ENCODE data around the gene PGM5.

The PGM5 gene

DNA sequence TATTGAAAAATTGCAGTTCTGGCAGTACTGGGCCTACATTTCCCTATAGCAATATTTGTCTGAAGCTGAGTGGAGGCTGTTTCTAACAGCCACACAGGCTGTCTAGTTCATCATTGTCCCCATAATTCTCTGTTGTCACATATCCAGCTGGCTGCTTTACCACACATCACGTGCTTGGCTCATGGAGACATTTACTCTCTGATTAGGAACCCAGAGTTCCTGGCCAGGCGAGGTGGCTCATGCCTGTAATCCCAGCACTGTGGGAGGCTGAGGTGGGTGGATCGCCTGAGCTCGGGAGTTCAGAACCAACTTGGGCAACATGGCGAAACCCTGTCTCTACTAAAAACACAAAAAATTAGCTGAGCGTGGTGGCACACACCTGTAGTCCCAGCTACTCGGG lies 81.4 kb downstream of the PGM5 start:
- DNase-seq (ENCODE audit: low read depth): no peak

DNA sequence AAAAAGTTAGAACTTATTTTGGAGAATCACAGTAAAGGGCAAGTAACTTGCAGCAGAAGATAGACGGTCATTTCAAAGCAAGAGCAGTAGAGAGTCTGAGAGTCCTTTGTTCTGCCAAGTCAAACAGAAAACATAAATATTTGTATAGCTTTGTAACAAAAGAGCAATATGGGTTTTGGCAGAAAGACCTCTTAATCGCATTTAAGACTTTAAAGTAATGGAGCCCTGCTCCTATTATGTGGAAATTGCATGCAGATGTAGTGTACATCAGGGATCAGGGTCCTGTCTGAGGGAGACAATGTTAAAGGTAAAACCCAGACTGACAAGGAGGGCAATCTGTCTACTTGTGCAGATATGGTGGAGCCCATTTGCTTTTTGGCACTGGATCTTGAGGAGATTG lies 87.2 kb downstream of the PGM5 start:
- DNase-seq (ENCODE audit: low read depth): no peak

DNA sequence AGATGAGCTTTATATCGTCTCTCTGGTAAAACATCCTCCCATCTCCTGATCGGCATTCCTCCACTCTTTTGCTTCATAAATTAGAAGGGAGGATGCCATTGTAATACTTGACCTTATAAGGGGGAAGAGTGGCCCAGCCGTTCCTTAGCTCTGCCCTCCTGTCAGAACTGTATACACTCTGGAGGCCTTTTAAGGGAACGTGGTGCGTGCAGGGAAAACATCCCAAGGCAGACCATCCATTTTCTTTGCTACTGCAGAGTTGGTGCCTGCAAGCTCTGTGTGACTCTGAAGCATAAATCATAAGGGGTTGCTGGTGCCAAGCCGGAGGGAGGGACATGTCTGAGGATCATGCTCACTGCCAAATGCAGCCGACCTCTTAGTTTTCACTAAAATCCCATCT lies 90.4 kb downstream of the PGM5 start:
- DNase-seq (ENCODE audit: low read depth): no peak

- no peak for DNase-seq (ENCODE audit: low read depth)
These were observed 91.2 kb downstream of the PGM5 start for GRCh38 chr9:68447611-68448010.

- no peak for DNase-seq (ENCODE audit: low read depth)
These were observed 98.3 kb downstream of the PGM5 start for GRCh38 chr9:68454579-68455334.

DNA sequence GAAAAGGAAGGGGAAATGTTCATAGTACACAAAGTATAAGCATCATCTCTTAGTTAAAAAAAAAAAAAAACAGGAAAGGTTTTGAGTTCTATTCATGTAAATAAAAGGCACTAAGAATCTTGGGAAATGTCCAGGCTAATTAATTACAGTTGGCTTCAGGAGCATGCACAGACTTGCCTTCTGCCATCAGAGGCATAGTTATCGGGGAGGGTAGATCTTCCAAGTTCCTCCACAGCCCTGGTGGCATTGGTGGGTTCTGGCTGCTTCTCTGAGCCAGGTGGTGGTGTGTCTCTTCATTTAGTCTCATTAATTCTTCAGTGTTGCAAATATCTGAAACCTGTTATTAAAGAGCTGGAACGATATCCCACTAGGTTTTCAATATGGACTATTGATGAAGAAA lies 99.0 kb downstream of the PGM5 start:
- no peak for DNase-seq (ENCODE audit: low read depth)

DNA sequence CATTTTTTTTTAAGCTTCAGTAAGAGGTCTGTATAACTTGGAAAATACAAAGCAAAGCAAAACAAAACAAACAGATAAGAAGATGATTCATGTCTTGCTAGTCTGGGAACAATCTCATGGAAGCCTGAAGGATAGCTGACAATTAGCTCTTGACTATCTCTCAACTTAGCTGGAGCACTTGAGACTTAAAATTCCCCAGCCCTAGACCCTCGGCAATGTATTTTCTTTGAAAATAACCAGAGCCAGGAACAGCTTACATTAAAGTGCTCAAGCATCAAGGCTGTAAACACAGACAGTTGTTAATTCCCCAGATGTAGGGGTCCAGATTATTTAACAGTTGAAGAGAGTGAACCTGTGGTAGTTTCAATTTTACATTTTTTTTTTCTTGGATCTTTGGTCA lies 101.4 kb downstream of the PGM5 start:
- DNase-seq (ENCODE audit: low read depth): no peak

GRCh38 chr9:68458918-68459317 lies 102.5 kb downstream of the PGM5 start:
- no peak for DNase-seq (ENCODE audit: low read depth)

GRCh38 chr9:68462105-68462775 lies 105.8 kb downstream of the PGM5 start:
- no peak for DNase-seq (ENCODE audit: low read depth)

DNA sequence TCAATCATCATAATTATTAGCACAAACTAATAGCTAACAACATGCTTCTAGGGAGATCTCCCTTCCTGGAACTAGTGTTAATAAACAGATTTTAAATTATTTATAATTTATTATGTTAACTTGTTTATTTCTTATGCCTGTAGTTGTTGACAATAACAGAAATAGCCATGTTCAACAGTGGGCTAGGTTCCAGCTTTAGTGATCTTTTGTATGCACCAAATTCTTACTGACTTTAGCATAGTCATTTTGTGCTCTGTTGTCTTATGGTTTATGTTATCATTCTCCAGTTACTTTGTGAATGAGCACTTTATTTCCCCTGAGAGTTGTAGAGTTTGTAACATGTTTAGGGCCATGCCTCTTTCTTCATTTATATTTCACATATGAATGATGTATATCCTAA lies 113.7 kb downstream of the PGM5 start:
- DNase-seq (ENCODE audit: low read depth): no peak

DNA sequence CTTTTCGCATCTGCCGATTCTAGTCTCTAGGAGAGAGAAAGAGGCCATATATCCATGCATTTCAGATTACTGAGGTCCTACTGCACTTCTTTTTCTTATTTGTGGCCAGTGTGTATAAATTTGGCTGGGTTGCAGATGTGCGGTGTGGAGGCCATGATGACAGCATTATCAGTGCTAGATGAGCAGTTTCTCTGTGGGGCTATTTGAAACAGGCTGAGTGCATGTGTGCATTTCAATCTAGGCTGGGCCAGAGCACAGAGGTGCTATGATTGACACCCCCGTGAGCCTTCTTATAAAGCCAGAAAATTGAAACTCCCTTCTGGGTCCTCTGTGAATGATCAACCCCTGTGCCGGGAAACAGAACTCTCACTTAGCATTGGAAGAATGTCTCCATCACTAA lies 114.2 kb downstream of the PGM5 start:
- no peak for DNase-seq (ENCODE audit: low read depth)

GRCh38 chr9:68472119-68472518 lies 115.7 kb downstream of the PGM5 start:
- DNase-seq (ENCODE audit: low read depth): no peak

GRCh38 chr9:68473790-68474189 lies 117.4 kb downstream of the PGM5 start:
- no peak for DNase-seq (ENCODE audit: low read depth)

GRCh38 chr9:68476422-68476821 lies 120.0 kb downstream of the PGM5 start:
- no peak for DNase-seq (ENCODE audit: low read depth)

DNA sequence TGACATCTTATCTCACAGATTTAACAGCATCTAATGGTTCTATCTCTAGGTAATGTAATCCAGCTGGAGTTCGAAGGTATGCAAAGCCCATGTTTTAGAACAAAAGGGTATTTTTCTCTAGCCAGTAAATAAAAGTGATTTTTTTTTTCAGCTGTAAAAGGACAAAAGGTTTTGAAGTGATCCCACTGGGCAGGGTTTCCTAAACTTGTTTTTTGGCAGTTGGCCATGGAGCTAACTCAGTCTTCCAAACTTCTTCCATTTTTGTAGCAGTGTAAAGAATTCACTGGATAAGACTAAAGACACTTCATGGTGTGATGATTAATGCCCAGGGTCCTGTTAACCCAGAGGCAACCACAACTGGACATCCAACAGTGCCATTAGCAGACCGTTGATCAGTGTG lies 120.4 kb downstream of the PGM5 start:
- no peak for DNase-seq (ENCODE audit: low read depth)

DNA sequence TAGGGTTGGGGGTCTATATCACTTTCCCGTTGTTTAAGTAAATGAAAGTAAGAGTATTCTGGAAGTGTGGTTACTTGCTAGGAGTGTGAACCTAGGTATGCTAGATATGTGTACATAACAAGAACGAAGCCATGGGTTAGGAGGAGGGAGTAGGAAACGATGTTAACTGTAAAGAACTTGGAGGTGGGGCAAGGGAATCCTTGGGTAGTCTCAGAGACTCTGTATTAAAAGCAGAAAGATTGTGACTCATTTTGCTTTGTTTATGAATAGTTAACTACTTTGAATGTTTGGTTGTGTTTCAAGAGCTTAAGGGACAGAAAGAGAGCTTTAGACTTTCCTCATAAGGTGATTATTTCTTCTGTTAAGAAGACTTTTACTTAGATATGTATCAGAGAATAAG lies 124.4 kb downstream of the PGM5 start:
- no peak for DNase-seq (ENCODE audit: low read depth)

DNA sequence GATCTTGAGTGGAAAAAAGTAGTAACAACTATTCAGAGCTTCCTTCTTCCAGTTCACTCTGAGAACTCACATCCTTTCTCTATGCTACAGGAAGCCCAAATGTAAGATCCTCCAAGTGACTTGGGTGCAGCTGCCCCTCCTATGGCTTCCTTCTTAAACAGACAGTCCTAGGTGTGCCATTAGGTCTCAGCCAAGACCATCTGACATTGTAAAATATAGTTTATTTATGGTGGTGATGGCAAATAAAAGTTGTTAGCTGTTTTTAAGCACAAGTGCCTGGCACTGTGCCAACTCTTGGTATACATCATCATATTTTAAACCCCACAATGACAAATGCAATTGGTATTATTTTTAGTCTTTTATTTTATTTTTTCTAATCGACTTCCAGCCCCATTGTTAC lies 126.1 kb downstream of the PGM5 start:
- no peak for DNase-seq (ENCODE audit: low read depth)

DNA sequence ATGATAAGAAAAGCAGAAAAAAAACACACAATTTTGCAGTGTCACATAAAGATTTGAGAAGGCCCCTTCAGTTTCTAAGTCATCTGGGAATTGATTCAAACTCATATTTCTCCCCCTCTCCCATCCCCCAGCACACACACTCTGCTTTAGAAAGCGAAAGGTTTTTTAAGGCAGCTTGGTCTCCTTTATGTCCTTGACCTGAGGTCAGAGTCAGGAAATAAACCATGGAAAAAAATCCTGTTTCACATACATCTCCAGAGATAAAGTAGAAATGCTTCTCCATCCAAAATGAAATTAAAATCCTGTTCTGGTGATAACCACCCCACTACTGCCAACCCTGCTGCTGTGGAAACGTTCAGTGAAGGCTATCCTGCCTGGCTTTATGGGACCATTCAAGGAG lies 131.7 kb downstream of the PGM5 start:
- no peak for DNase-seq (ENCODE audit: low read depth)

GRCh38 chr9:68489646-68490045 lies 133.2 kb downstream of the PGM5 start:
- no peak for DNase-seq (ENCODE audit: low read depth)

DNA sequence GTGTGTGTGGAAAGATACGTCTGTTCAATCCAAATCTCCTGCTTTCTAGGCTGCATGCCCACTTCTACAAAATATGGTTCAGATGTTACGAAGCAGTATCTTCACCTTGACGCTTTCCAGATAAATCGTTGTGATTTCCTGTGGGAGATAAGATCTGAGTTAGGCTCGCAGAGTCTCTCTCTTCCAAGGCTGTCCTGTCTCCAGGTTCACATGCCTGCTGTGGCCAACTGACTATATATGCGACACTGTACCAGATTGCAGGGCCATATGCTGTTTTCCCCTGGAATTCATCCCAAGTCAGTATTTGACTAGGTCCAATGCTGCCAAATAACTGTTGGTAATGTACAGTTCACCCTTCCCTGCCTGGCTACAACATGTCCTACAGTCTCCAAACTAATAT lies 136.4 kb downstream of the PGM5 start:
- DNase-seq (ENCODE audit: low read depth): no peak

GRCh38 chr9:68493541-68493940 lies 137.1 kb downstream of the PGM5 start:
- DNase-seq (ENCODE audit: low read depth): no peak

DNA sequence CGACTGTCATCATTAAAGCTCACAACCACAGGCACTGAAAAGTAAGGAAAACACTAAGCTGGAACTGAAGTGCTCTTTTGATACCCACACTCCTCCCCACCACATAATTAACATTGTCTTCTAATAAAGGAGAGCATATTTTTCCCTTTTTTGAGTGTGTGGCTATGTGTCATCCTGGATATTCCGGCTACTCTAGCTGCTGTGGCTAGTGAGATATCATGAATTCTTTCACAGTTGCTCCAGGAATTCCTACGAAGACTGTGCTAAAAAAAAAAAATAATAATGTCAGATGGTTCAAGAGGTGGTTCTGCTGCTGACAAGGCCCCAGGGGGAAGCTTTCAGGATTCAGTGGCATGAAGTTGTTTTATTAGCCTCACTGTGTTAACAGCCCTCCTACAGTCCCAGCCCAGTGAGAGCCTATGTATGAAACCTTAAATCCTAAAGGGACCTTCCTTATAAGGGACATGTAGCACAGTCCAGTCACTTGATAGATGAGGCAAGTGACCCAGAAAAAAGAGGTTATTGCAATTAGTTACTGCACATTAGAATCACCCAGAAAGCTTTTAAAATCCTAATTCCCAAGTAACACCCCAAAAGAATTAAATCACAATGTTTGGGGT lies 137.7 kb downstream of the PGM5 start:
- no peak for DNase-seq (ENCODE audit: low read depth)

DNA sequence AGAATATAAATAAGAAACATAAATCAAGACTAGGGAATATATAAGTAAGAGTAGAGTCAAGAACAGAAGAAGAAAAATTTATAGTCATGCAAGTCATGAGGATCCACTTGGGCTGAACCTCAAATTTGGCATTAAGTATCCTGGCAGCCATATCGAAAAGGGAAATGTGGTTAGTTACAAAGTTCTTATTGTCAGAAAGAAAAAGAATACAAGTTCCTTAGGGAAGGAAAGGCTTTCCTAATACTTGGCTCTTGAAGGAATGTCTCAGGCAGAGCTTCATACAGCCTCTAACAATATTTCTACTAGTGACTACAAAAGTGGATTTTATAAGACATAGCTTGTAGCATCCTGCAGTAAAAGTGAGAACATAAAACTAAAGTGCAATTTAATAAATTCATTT lies 138.8 kb downstream of the PGM5 start:
- DNase-seq (ENCODE audit: low read depth): no peak

- DNase-seq (ENCODE audit: low read depth): no peak
These were observed 139.9 kb downstream of the PGM5 start for GRCh38 chr9:68496356-68496755.
